ENCODE results near the gene PRTG.

- TF ChIP-seq YBX1 (IDR thresholded peaks at IDR 0.05) (no peak), ATF3 (IDR thresholded peaks at IDR 0.05) (no peak), ATF3 (CRISPR knock-in tag; conservative IDR thresholded peaks at IDR 0.05) (no peak), POLR2AphosphoS5 (IDR thresholded peaks at IDR 0.05; ENCODE audit: control insufficient read depth, insufficient read depth, low read depth, low read length) (no peak), RBM17 (IDR thresholded peaks at IDR 0.05; ENCODE audit: borderline replicate concordance, low read depth, low read length) (no peak), POLR2A (conservative IDR thresholded peaks at IDR 0.05) (no peak), CUX1 (CRISPR knock-in tag; IDR thresholded peaks at IDR 0.05) (no peak), BACH1 (tag; IDR thresholded peaks at IDR 0.05) (no peak)
These were observed 35.4 kb downstream of the PRTG start for GRCh38 chr15:55707518-55707917.

Data from K562 (cell line).